ENCODE data around the gene EBF4.

The EBF4 gene

GRCh38 chr20:2745060-2745910 lies 52.7 kb downstream of the EBF4 start:
- DNase-seq, result no peak

- DNase-seq, result no peak
Observed at GRCh38 chr20:2745936-2746635, 53.5 kb downstream of the EBF4 start.

- no peak for DNase-seq
Observed at GRCh38 chr20:2746636-2747265, 54.2 kb downstream of the EBF4 start.

DNA sequence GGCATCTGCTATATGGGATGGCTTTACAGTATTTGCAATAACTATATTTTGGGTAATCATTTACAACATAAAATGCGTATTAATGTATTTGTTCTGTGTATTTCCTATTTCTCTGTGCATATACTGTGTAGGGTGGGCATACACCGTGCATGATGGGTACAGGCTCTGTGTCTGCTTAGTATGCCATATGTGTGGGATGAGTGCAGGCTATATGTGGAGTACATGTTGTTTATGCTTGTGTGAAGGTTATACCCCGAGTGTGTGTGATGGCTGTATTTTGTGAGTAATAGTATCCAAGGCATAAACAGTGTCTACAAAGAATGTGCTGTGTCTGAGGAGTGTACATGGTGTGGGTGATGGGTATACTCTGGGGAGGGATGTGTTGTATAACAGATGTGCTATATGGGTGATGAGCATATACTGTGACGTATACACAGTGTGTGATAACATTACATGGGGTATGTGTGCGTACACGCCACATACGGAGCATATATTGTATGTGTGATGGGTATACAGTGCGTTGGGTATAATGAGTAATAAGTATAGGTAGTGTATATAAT lies 55.2 kb downstream of the EBF4 start:
- DNase-seq, result no peak

GRCh38 chr20:2748551-2749342 lies 56.2 kb downstream of the EBF4 start:
- DNase-seq, result no peak

DNA sequence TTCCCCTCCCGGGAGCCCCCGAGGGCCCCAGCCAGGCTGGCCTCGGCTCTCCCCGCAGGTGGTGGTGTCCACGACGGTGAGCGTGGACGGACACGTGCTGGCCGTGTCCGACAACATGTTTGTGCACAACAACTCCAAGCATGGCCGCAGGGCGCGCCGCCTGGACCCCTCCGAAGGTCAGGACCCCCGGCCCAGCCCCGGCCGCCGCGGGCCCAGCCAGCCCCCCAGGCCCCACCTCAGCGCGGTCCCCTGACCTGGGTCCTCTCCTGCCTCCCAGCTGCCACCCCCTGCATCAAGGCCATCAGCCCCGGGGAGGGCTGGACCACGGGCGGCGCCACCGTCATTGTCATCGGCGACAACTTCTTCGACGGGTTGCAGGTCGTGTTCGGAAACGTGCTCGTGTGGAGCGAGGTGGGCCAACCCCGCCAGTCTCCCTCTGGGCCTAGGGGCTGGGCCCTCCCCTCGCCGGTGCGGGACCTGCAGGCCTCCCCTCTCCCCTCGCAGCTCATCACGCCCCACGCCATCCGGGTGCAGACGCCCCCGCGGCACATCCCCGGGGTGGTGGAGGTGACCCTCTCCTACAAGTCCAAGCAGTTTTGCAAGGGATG lies 56.9 kb downstream of the EBF4 start:
- DNase-seq, result no peak

DNA sequence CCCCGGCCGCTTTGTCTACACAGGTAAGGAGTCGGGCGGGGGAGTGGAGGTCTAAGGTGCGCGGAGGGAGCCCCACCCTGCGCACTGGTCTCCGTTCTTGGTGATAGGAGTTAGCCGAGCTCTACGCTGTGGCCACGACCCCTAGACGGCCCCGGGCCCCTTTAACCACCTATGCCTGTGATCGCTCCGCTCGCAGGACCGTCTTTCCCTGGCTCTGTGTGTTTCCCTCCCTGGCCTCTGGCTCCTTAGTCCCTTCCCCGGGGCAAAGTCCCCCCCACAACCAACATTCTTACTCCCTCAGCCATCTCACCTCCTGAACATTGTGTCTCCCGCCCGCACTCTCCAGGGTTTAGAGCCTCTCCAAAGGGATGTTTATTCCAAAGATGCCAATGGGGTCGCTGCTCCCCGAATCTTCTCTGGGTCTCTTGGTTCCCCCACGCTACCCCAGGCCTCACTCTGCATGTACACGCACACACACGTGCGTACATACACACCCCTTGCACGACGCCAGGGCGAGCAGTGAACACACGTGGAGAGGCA lies 57.4 kb downstream of the EBF4 start:
- DNase-seq, result no peak

- peak in 1 of 2 donors; percentile 59 for DNase-seq
Observed at GRCh38 chr20:2750491-2751251, 58.1 kb downstream of the EBF4 start.

DNA sequence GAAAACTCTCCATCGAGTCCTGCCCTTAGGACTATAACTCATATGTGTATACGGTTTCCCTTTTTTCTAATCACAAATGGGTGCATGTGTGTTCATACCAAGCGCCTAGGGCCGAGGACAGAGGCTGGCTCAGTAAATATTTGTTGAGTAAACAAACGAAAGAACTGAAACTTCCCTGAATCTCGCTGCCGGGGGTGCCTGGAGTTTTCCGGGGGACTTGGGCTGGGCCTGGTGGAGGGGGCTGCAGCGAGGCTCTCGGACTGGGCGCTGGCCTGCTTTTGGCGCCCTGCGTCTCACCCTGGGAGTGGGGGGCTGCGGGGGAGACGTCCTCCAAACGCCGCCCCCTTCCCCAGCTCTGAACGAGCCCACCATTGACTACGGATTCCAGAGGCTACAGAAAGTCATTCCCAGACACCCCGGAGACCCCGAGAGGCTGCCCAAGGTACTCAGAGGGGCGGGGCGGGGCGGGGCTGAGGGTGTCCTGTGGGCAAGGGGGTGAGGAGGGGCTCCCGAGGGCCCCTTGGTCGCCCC lies 58.8 kb downstream of the EBF4 start:
- DNase-seq, result no peak

GRCh38 chr20:2751878-2752566 lies 59.4 kb downstream of the EBF4 start:
- DNase-seq, result peak; percentile 46 to 66

DNA sequence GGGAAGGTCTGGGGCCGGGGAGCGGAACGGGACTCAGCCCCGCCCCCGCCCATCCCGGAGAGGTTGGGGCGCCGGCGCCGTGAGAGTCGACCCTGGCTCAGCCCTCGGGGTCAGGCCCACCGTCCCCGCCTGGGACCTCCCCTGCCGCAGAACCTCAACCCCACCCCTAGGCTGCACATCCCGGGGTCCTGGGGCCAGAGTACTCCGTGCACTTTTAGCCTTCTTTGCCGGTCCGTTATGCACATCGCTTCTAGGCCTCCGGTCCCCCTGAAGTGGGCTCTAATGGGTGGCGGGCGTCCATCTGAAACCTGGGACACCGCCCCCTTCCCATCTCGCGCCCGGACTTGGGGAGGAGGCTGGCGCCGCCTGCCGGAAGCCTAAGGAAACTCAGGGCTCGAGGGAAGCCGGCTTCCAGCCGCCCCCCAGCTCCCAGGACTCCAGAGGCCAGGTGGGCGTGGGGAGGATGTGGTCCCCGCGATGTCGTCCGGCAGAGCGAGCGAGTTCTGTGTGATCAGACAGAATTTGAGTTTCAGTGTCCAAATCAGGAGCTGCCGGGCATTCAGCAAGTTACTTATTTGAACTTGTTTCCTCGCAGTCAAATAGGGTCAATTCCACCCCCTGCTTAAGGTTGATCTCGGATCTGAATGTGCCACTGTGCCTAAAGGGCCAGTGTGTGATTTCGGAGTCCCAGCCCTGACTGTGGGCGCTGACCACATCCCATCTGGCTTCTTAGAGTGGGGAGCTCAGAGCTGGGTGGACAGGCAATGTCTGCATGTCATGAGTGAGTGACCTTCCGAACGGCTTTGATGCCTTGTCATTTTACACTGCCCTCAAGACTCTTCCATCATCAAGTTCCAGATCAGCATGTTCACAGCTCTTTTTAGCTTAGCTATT lies 60.2 kb downstream of the EBF4 start:
- DNase-seq, result peak; percentile 40 to 47

DNA sequence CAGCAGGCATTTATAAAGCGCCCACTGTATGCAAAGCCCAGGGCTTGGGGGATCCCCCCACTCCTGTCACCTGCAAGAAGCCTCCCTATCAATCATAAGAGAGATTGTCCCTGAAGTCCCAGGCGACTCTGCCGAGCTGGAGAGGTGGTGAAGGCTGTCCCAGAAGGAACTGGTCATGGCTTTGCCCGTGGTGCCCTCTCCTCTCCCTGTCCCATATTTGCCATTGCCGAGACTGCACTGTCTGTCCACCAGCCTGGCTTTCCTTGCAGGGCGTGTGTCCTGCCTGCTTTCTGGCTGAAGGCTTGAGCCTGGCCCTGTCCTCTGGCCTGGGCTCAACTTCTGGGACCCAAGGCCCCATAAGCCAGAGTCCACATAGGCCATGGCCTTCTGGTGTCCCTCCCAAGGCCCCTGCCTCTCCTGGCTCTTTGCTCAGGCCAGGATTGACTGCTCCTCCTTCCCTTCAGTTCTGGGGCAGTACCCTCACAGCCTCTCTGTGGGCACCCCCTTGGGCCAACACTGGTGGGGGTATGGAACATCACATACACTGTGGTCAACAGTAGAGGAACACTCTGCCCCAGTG lies 61.0 kb downstream of the EBF4 start:
- no peak for DNase-seq

DNA sequence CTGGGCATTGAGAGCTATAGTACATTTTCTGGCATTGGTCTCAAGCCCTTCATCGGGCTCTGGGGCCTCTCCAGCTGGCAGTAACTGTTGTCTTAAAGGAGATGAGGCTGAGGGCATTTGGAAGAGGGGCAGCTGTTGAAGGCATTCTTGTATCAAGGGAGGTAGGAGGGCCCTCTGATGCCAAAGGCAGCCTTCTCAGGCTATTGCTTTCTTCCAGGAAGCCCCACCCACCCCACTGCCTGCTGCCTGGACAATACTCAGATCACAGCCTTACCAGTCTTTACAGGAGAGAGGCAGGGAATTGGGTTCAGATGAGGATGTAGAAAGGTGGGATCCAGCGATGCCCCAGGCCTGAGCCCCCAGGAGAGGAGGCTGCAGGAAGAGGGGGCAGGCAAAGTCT lies 61.8 kb downstream of the EBF4 start:
- DNase-seq, result no peak

DNA sequence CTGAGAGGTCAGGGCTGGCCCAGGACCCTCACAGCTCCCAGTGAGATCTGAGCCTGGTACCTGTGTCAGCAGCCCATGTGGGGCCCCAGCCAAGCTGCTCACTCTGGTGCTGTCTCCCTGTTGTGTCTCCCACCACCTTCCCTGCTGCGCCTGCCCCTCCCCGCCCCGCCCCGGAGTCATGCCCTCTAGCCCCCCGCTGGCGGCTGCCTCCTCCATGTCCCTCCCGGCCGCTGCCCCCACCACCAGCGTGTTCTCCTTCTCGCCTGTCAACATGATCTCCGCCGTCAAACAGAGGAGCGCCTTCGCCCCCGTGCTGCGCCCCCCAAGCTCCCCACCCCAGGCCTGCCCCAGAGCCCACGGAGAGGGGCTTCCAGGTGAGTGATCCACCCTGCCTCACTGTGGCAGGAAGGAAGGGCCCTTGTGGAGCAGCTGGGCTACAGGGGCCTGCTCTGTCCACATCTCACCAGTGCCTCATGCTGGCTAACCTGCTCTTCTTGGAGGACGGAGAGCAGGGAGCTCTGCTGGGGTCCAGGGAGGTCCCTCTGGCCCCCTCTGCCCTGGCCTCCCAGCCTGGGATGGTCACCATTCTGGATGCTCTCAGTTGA lies 63.0 kb downstream of the EBF4 start:
- DNase-seq, result no peak

DNA sequence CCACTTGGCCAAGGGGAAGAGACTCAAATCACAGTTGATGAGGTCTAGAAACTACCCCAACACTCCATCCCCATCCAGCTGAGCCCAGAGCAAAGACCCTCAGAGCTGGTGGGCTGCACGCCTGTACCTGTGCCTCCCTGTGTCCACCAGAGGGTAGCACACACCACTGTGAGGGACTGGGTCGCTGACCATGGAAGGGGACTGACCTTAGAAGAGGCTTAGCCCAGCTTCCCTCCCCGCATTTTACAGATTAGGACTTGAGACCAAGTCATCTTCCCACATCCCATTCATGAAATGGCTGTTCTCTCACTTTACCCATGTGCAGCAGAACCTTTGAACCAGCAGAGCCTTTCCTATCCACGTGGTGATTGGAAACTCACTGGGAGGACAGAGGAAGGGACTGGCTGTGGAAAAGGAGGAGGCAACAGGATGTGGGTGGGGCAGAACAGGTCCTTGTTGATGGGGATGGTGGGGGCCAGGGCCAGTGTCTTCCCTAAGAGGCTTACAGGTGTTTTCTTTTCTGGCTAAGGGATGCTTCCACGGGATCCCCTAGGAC lies 63.6 kb downstream of the EBF4 start:
- DNase-seq, result no peak

- DNase-seq, result no peak
Observed at GRCh38 chr20:2757001-2757400, 64.4 kb downstream of the EBF4 start.

DNA sequence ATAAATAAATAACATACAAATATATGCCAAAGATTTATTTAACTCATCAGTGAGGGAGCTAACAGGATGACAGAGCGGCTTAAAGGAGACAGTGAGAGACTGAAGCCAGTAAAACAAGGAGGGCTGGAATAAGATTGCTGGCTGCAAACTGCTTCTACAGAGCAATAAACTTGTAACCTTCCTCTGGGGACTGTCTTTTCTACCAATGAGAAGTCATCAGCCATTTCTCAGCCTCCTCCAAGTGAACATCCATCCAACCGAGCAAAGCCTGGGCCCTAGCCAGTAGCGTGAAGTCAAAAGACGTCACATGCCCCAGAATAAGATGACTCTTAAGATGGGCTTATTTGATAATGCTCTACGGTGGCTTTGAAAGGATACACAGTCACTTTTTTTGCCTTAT lies 65.4 kb downstream of the EBF4 start:
- no peak for DNase-seq

GRCh38 chr20:2759143-2759542 lies 66.6 kb downstream of the EBF4 start:
- DNase-seq, result no peak

All from CD4-positive, alpha-beta T cell treated with Interleukin-1 beta for 1 hour (primary cell).